NCI-H446 (cell line): Measurements from ENCODE around the gene RPL5.

Source experiments
- DNase-seq, 2 experiments: peaks; one replicate each; lab custom pipeline; 2025; lab: John Stamatoyannopoulos, UW

Gene RPL5

GRCh38 chr1:92820024-92820423 is 11.8 kb upstream of the RPL5 start:
- DNase-seq = no peak

DNA sequence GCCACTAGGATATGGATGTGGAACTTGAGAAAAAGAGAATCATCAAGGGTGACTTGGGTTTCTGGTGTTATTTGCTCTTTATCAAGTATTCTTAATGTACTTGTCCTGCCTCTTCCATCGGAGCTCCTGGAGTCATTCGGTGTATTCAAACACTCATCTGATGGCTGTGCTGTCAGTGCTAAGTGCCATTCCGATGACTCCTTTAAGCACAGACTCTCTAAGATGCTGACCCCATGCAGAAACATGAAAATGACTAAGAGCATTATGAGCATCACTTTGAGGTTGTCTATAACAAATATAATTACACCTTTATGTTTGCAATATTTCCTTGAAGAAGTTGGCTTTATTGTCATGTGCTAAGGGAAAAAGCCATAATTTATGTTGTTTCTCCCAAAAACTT is 11.3 kb upstream of the RPL5 start:
- no peak for DNase-seq

DNA sequence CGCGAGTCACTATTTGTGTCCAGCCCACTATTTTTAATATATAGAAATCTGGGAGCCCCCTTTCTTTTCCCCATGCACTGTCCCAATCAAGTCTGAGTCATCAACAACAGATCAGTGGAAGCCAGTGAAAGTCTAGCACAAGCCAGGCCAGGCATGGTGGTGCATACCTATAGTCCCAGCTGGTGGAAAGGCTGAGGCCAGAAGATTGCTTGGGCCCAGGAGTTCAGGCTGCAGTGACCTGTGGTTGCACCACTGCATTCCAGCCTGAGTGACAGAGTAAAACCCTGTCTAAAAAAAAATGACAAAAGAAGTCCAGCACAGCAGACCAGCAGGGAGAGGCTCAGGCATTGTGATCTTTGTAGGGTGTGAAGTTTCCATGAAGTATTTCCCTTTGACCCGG is 9.0 kb upstream of the RPL5 start:
- DNase-seq = no peak

DNA sequence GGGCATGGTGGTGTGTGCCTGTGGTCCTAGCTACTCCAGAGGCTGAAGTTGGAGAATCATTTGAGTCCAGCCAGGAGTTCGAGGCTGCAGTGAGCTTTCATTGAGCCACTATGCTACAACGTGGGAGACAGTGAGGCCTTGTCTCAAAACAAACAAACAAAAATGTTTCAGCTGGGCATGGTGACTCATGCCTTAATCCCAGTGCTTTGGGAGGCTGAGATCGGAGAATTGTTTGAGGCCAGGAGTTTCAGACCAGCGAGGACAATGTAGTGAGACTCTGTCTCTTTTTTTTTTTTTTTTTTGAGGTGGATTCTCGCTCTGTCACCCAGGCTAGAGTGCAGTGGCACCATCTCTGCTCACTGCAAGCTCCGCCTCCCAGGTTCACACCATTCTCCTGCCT is 5.0 kb upstream of the RPL5 start:
- no peak for DNase-seq

GRCh38 chr1:92831368-92831761 is 475 bp upstream of the RPL5 start:
- no peak for DNase-seq

DNA sequence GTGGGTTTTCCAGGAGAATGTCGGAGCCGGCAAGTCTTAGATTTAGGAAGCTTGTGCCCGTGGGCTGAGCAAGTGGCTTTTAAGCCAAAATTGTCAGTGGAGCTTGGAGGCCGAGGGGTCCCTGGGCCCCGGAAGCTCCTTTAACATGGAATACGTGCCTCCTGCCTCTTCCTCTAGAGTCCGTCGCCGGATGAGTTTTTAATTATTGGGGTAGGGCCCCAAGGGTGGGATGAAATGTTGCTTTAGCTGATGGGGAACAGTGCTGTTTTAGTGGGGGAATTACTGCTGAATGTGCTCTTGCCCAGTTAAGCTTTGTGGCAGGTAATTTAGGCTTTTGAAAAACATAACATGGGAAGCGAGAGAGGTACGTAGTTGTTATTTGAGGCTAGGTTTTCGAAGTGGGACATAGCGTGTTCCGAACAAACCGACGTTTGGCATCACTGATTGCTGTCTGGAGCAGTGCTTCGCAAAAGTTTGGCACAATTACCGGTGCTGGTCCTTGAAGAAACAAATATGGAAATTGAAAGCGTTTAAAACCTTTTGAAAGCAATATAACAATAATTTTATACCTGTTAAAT is 786 bp downstream of the RPL5 start:
- no peak for DNase-seq

- no peak for DNase-seq
Observed at GRCh38 chr1:92833840-92834239, 2.0 kb downstream of the RPL5 start.

GRCh38 chr1:92834617-92835016 is 2.8 kb downstream of the RPL5 start:
- DNase-seq = no peak

DNA sequence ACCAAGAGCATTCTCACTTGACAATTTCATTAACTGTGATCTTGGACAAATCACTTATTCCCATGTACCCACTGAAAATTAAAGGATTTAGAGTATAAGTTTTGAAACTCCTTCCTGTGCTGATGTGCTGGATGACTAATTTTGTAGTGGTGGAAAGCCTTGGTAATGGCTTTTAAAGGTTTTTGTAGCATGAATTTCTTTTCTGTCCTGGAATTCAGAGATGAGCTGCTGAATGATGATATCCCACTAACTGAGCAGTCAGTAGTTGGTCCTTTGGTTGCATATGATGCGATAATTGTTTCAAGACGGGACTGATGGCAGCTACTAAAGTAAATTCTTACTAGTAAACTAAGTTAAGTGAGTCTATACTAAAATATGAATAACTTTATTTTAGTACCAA is 5.2 kb downstream of the RPL5 start:
- DNase-seq = no peak

GRCh38 chr1:92838519-92838918 is 6.7 kb downstream of the RPL5 start:
- DNase-seq = no peak

DNA sequence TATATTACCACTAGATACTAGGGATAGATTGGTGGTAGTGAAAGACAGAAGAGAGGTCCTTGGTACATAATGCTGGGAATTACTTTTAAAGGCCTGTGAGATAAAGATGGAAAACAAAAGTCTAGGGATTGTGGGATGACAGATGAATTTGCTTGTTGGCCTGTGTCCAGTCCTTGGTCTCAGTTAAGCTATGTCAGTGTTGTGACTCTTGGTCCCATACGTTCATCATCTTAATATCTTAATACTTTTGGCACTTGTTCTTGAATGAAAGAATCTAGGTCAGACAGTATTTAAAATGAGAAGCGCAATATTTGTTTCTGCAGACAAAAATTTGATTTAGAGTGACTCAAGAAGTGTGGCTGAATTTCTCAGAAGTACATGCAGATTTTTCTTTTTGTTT is 7.6 kb downstream of the RPL5 start:
- DNase-seq = no peak

GRCh38 chr1:92840600-92840999 is 8.8 kb downstream of the RPL5 start:
- DNase-seq = no peak

DNA sequence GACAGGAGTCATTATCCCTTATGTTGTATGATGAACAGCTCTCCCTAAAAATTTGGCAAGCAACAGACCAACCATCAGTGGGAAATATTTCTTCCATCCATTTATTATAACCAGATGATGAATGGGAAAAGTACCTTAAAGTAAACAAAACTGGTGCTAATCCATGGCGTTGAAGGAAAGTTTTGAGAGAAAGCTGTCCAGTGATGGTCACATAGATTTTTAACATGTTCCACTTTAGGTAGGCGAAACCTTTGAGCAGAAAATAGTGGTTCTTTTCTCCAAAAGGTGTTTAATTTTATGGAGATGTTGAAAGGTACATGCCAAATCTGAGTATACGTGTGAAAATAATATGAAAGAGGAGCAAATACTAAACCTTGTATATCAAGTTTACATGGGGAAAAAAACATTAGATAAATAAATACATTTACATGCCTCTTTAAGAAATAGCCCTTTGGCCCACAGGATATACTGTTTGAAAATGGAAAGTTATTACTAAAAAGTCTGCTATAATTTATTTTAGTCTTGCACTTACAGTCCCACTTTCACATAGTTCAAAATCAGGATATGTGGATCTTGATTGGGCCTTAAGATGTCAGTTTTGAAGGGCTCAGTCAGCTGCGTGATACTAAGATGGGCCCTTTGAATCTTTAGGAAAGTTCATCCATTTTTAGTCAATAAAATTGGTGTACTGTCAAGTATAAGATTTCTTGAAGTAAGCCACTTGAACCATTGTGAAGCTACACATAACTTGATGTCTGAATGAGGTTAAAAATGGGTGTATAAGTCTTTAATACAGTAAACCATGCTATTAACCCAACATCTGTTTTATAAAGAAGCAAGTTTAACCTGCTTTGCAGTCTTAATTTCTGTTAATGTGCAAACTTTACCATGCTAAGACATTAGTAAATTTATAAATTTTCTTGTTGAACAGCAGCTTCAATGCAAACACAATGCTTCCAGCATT is 10.5 kb downstream of the RPL5 start:
- DNase-seq = no peak

DNA sequence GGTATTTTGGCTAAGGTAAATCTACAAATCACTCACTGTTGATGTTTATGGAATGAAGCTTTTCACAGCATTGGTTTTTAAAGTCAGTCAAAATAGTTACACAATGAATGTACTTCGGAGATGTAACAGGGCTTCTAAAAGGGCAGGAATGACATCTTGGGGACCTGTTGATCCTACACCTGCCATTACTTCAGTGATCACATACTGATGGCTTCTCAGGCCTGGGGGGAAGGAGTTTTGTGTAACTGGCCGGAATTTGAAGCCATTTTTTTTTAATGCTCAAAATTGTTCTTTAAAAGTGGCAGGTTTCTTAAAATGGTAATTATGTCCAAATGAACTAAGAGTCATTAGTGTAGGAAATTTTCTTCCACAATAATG is 11.2 kb downstream of the RPL5 start:
- DNase-seq = no peak

- no peak for DNase-seq
Observed at GRCh38 chr1:92843429-92844352, 11.9 kb downstream of the RPL5 start.

DNA sequence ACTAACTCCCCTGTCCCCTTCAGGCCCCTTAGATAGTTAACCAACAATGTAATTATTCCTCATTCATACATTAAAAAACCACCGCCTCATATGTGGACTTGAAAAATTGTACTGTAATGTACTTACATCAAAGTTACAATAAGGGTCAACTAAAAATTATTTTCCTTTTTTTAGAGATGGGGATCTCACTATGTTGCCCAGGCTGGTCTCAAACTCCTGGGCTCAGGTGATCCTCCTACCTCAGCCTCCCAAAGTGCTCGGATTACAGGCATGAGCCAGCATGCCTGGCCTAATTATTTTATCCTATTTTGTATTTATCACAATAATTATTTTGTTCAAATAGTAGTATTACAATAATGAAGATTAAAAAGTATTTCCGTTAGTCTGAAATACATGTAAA is 12.6 kb downstream of the RPL5 start:
- no peak for DNase-seq

DNA sequence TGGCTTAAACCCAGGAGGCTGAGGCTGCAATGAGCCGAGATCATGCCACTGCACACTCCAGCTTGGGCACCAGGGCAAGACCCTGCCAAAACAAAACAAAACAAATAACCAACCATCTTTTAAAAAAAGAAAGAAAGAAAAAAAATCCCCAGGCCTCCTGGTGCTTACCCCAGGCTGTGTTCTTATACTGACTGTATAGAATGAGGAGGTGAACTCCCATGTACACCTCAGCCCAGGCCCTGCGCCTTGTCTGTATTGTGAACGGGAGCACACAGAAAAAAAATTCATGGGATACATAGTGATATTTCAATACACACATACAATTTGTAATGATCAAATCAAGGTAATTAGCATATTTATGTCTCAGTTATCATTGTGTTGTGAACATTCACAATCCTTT is 14.1 kb downstream of the RPL5 start:
- DNase-seq = no peak

- no peak for DNase-seq
Observed at GRCh38 chr1:92848201-92848600, 16.4 kb downstream of the RPL5 start.

DNA sequence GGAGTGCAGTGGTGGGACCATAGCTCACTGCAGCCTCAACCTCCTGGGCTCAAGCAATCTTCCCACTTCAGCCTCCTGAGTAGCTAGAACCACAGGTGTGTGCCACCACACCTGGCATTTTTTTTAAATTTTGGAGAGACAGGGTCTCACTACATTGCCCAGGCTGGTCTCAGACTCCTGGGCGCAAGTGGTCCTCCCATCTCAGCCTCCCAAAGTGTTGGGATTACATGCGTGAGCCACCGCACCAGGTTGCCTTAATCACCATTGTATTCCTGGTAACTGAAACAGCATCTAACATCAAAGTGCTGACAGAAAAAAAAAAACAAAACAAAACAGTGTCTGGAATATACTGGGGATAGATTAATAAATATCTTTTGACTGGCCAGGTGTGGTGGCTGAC is 18.2 kb downstream of the RPL5 start:
- DNase-seq = no peak

GRCh38 chr1:92851729-92852128 is 19.9 kb downstream of the RPL5 start:
- peak in 1 of 2 experiments; percentile 33 for DNase-seq

GRCh38 chr1:92853299-92853698 is 21.5 kb downstream of the RPL5 start:
- DNase-seq = no peak

DNA sequence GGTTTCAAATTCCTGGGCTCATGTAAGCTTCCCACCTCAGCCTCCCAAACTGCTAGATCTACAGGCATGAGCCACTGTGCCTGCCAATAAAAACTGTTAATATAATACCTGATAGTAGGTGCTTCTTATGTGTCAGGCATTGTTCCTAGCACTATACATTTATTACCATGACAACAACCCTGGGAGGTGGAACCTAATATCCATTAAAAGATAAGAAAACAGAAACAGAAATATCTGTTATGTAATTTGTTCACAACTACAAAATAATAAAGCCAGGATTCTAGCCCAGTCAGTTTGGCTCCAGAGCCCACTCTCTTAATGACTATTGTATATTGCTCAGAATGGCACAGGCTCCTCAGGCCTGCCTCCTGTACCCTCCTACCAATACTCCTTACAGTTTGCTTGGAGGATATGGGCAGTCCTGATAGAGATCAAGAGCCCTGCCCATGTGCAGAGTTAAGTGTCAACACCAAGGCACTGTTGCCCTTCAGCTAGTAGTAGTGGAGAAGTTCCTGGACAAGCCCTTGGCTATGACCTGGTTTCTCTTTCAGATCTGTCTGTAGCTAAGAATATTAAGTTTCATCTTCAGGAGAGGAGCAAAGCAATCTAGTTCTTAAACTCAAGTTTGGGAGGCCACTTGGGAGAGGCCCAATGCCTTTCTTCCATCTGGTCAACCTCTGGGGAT is 22.4 kb downstream of the RPL5 start:
- DNase-seq = no peak
